Suppressor macrophage treated with lipopolysaccharide for 1 hour (primary cell): Measurements from ENCODE around the gene C4orf51.

Source experiments
- DNase-seq, 3 donors: peaks; one replicate each; pipeline ENCODE4 v3.0.0-alpha.2; 2020 to 2022

Gene C4orf51

DNA sequence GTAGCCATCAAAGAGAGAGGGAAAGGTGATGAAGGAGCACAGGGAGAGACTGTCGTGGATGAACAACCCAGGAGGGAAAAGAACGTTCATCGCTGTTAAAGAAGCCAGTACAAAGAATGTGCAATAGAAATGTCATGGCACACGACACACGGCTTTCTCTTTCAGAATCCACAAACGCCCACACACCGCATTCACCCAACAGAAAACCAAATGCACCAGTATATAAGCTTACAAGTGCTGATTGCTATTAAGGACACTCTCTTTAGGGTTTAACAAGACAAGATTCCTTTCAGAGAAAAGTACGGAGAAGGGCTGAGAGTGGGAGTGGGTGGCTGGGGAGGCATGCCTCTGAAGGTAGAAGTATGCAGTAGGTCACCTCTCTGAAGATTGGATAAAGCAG, 80.2 kb downstream of the C4orf51 start:
- no peak for DNase-seq

DNA sequence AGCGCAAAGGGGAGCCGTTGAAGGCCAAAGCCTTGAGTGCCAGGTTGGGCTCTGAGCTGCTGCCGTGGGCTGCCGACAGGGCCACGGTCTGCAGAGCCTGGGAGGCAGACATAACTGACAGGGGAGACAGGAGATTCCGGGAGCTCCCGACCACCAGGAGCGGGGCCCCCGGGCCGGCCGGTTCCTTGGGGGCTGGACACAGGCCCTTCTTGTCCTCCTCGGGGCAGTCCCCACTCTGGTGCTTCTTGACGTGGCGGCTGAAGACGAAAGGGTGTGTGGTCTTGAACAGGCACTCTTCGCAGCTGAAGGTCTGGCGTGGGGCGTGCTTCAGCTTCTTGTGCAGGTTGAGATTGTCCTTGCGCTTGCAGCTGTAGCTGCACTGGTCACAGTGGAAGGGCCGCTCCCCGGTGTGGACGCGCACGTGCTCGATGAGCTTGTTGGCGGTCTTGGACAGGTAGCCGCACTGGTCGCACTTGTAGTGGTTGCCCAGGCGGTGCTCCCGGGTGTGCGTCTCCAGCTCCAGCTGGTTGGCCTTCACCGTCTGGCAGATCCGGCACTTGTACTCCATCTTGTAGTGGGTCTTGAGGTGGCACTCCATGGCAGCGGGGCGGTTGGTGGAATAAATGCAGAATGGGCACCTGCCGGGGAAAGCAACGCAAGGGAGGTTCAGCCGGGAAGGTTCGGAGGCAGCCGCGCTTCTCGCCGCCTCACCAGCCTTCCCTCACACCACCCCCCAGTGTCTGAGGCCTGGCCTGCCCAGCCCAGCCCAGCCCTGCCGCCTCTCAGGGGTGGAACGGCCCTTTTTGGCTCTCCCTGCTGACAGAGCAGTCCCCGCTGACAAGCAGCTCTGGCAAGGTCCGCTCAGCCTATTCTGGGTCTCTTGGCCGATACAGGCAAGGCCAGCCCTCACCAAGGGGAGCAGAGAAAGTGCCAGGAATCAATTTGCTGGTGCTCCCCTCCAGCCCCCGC, 81.3 kb downstream of the C4orf51 start:
- DNase-seq = no peak

GRCh38 chr4:145762719-145763118, 82.8 kb downstream of the C4orf51 start:
- no peak for DNase-seq

- DNase-seq = no peak
Observed at GRCh38 chr4:145763399-145763798, 83.5 kb downstream of the C4orf51 start.

DNA sequence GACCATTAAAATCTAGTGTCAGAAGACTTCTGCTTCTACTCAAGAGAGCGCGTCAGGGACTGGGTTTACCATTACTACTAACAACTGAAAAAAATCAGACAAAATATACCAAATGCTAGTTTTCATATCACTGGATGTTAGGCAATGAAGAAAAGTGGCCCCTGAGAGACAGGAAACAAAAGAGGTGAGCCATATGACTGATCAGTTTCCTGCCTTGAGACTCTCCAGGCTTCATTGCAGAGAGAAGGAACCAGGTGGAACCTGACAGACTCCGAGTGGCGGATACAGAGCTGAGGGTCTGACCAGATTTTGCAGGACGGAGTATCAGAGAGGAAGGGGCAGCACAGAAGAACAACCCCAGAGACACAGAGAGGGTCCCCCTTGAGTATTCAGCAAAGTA, 86.3 kb downstream of the C4orf51 start:
- no peak for DNase-seq

GRCh38 chr4:145769450-145770037, 89.6 kb downstream of the C4orf51 start:
- peak; percentile 20 to 75 (median 75) for DNase-seq

- no peak for DNase-seq
Observed at GRCh38 chr4:145770124-145770523, 90.2 kb downstream of the C4orf51 start.

DNA sequence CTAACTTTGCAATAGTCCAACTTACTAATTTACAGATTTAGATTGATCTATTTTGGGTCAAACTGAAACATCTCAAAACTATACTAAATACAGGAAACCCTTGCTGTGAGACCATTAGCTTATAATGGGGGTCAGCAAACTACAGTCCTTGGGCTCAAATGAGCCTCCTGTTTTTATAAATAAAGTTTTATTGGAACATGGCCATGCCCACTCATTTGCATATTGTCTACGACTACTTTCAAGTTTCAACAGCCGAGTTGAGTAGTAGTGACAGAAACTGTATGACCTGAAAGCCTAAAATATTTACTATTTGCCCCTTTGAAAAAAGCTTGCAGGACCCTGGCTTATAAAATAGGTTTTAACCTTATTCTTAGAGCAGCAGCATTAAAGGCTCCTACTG, 92.4 kb downstream of the C4orf51 start:
- no peak for DNase-seq

DNA sequence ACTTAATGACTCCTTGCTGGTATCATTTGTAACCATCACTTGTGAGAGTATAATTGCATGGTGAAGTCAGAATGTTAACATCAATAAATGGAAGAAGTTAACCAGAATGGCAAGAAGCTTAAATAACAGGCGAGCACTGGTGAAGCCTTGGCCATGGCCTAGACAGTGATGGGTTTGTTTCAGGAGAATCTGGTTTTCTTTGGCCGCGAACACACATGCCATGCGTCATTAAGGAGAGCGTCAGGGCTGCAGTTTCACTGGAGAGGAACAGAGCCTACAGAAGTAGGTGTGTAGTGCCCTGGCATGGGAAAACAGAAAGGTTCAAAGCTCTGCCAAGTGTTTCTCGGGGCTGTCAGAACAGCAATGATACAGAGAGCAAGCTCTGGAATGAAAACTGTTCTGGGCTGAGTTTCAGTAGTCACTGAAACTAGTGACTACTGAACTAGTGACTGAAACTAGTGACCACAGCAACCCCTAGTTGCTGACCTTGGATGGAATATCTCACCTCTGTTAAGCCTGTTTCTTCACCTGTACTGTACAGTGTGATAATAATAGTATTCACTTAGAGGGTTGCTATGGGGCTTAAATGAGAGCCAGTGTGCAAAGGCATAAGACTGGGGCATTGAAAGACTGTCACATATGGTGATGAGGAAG, 93.8 kb downstream of the C4orf51 start:
- no peak for DNase-seq

- DNase-seq = no peak
Observed at GRCh38 chr4:145774473-145774872, 94.5 kb downstream of the C4orf51 start.

DNA sequence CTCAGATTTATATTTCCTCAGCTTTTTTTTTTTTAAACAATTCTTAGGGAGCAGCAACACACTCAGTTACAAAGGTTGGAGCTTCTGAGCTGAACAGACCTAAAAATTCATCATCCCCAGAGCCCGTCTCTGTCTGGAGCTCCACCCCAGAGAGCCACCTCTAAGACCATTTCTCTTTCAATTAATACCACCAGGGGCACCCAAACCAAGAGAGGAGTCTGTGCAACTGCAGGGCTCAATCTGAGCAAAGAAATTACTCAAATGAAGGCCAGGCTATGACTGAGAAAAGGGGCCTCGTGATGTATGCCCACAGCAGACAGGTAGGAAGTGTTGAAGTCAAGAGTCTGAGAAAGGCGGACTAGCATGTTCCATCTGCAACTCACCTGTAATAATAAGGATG, 95.5 kb downstream of the C4orf51 start:
- DNase-seq = no peak

DNA sequence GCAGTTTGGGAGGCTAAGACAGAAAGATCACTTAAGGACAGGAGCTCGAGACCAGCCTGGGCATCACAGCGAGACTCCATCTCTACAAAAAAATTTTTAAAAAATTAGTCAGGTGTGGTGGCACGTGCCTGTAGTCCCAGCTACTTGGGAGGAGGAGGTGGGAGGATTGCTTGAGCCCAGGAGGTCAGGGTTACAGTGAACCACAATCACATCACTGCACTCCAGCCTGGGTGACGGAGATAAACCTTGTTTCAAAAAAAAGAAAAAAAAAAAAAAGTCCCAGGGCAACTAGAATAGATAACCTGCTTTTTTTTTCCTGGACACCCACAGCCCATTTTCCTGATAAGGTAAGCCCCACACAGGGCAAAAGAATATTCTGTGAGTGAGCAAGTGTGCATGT, 96.3 kb downstream of the C4orf51 start:
- DNase-seq = no peak

GRCh38 chr4:145779319-145779801, 99.4 kb downstream of the C4orf51 start:
- DNase-seq = peak in 1 of 3 donors; percentile 11

- peak; percentile 10 to 34 (median 22) for DNase-seq
Observed at GRCh38 chr4:145781351-145781750, 101.4 kb downstream of the C4orf51 start.
